Neuronal stem cell (in vitro differentiated cells): ENCODE data around the gene FRMD5.

Experiments used
- DNase-seq: peaks from one replicate; pipeline ENCODE4 v3.0.0-alpha.2; 2013; ENCODE audit warnings: low spot score
- H2AFZ ChIP-seq: one replicate; pipeline ENCODE4 v1.6.1; 2013; ENCODE audit warnings: mild to moderate bottlenecking, low read length, inconsistent platforms
- H2AK5ac ChIP-seq: 2 replicates; pipeline ENCODE4 v1.6.1; 2013; ENCODE audit warnings: low read depth, mild to moderate bottlenecking, inconsistent platforms, low read length, moderate library complexity, mixed read lengths
- H2BK120ac ChIP-seq: 2 replicates; pipeline ENCODE4 v1.6.1; 2013; ENCODE audit warnings: low read depth, mild to moderate bottlenecking, inconsistent platforms, low read length, moderate library complexity, mixed read lengths
- H2BK12ac ChIP-seq: one replicate; pipeline ENCODE4 v1.6.1; 2013; ENCODE audit warnings: low read length, inconsistent platforms
- H2BK15ac ChIP-seq: 2 replicates; pipeline ENCODE4 v1.6.1; 2013; ENCODE audit warnings: mild to moderate bottlenecking, low read length, inconsistent platforms, mixed read lengths
- H2BK5ac ChIP-seq: one replicate; pipeline ENCODE4 v1.6.1; 2013; ENCODE audit warnings: inconsistent platforms, mild to moderate bottlenecking, low read length, moderate library complexity
- H3K14ac ChIP-seq: one replicate; pipeline ENCODE4 v1.6.1; 2013; ENCODE audit warnings: low read length, inconsistent platforms
- H3K18ac ChIP-seq: 2 replicates; pipeline ENCODE4 v1.6.1; 2013; ENCODE audit warnings: low read length, inconsistent platforms
- H3K23ac ChIP-seq: 2 replicates; pipeline ENCODE4 v1.6.1; 2013; ENCODE audit warnings: low read depth, mild to moderate bottlenecking, mixed read lengths, low read length, inconsistent platforms; ENCODE audit not compliant: poor library complexity
- H3K27ac ChIP-seq: replicated peaks from 3 replicates; pipeline ENCODE4 v1.5.1; 2013; ENCODE audit warnings: low read length, inconsistent platforms
- H3K27me3 ChIP-seq, 3 experiments: 2 replicates each; pipeline ENCODE4 v1.6.1; 2013; ENCODE audit warnings: low read length in 3 of 3, mild to moderate bottlenecking in 2 of 3, inconsistent platforms in 1 of 3, low read depth in 1 of 3, mixed read lengths in 1 of 3, moderate library complexity in 1 of 3; ENCODE audit not compliant: control insufficient read depth in 3 of 3, insufficient read depth in 3 of 3
- H3K36me3 ChIP-seq, 2 donors: replicated peaks in 1 of 2; 2 replicates each; pipeline ENCODE4 v1.6.1; 2013; ENCODE audit warnings: low read length in 2 of 2; ENCODE audit not compliant: control insufficient read depth in 2 of 2, insufficient read depth in 2 of 2
- H3K4ac ChIP-seq: 2 replicates; pipeline ENCODE4 v1.6.1; 2013; ENCODE audit warnings: inconsistent platforms, mild to moderate bottlenecking, low read length, moderate library complexity
- H3K4me1 ChIP-seq, 2 donors: 1 replicate in 1 of 2; 2 replicates in 1 of 2; pipeline ENCODE4 v1.6.1; 2013; ENCODE audit warnings: low read length in 2 of 2, low read depth in 1 of 2; ENCODE audit not compliant: control insufficient read depth in 2 of 2, insufficient read depth in 1 of 2
- H3K4me2 ChIP-seq: one replicate; pipeline ENCODE4 v1.6.1; 2013; ENCODE audit warnings: mild to moderate bottlenecking, low read length, inconsistent platforms; ENCODE audit not compliant: insufficient read depth, poor library complexity, severe bottlenecking
- H3K4me3 ChIP-seq, 2 donors: 2 replicates each; pipeline ENCODE4 v1.5.1; 2013; ENCODE audit warnings: low read length in 2 of 2, mild to moderate bottlenecking in 2 of 2, inconsistent platforms in 1 of 2, moderate library complexity in 1 of 2
- H3K79me1 ChIP-seq: one replicate; pipeline ENCODE4 v1.6.1; 2013; ENCODE audit warnings: low read depth, mild to moderate bottlenecking, inconsistent platforms, low read length, moderate library complexity
- H3K9ac ChIP-seq: one replicate; pipeline ENCODE4 v1.6.1; 2013; ENCODE audit warnings: mild to moderate bottlenecking, low read depth, low read length, inconsistent platforms; ENCODE audit not compliant: poor library complexity
- H3K9me3 ChIP-seq, 2 donors: replicated peaks in 1 of 2; 2 replicates each; pipeline versions ENCODE3 to v1.6.1; 2013; ENCODE audit warnings: low read length in 2 of 2, mild to moderate bottlenecking in 2 of 2, inconsistent platforms in 1 of 2, low read depth in 1 of 2, mixed read lengths in 1 of 2, moderate library complexity in 1 of 2; ENCODE audit not compliant: control insufficient read depth in 2 of 2, insufficient read depth in 1 of 2
- H4K8ac ChIP-seq: one replicate; pipeline ENCODE4 v1.6.1; 2013; ENCODE audit warnings: low read depth, mild to moderate bottlenecking, inconsistent platforms, low read length, moderate library complexity
- H4K91ac ChIP-seq: one replicate; pipeline ENCODE4 v1.6.1; 2013; ENCODE audit warnings: low read length, low read depth, mild to moderate bottlenecking, inconsistent platforms; ENCODE audit not compliant: poor library complexity
- WGBS, 2 donors: extraction: QIAGEN DNeasy Blood & Tissue Kit; methylation state at CpG; one replicate each; pipeline ENCODE4 v1.1.7; 2013; ENCODE audit warnings: missing lambda C conversion rate in 2 of 2, mixed read lengths in 1 of 2; ENCODE audit not compliant: insufficient read length in 2 of 2, insufficient replicate concordance in 1 of 2; ENCODE audit errors: extremely low coverage in 2 of 2; 5-methylcytosine and 5-hydroxymethylcytosine counted together

Gene FRMD5

DNA sequence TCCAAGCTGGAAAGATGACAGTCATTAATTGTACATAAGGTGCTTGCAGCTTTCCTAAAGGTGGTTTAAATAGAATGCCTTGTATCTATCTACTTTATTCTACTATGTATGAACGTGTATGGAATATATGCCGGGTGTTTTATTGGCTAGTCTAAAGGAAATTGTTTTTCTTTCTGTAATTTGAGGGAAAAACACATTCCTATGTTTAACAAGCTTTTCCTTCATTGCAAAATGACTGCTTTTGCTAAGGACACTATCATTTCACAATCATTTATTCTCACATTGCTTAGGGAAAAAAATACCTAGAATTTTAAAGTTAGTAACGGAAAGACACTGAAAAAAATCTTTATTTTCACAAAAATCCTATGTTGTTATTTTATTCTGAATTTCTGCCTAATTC, 226.5 kb downstream of the FRMD5 start:
- H2AFZ ChIP-seq: no peak overlapping the region
- WGBS, 2 donors: no CpG with 5 or more reads among the region's 3 CpGs
- no peak overlapping the region for H2AK5ac ChIP-seq
- H3K4me1 ChIP-seq: peaks cover 0 to 1% of the 10 kb centered on the region in 2 donors
- no peak overlapping the region for H2BK12ac ChIP-seq
- no peak overlapping the region for H2BK120ac ChIP-seq
- no peak overlapping the region for H2BK5ac ChIP-seq
- H3K27ac ChIP-seq: no peak overlapping the region
- H3K9me3 ChIP-seq: no peaks in the 10 kb centered on the region
- H3K36me3 ChIP-seq: no peaks in the 10 kb centered on the region
- no peak for DNase-seq
- no peak overlapping the region for H2BK15ac ChIP-seq
- no peak overlapping the region for H3K4ac ChIP-seq
- H3K23ac ChIP-seq: no peak overlapping the region
- no peak overlapping the region for H3K4me3 ChIP-seq
- no peaks in the 10 kb centered on the region for H3K27me3 ChIP-seq
- H3K14ac ChIP-seq: no peak overlapping the region
- H3K79me1 ChIP-seq: no peaks in the 10 kb centered on the region
- H3K18ac ChIP-seq: no peak overlapping the region
- no peak overlapping the region for H3K4me2 ChIP-seq
- H4K91ac ChIP-seq: no peak overlapping the region
- H4K8ac ChIP-seq: no peak overlapping the region
- no peak overlapping the region for H3K9ac ChIP-seq

- H3K18ac ChIP-seq: no peak overlapping the region
- H3K9me3 ChIP-seq: no peaks in the 10 kb centered on the region
Measured at GRCh38 chr15:43966646-43967045, 228.4 kb downstream of the FRMD5 start.

DNA sequence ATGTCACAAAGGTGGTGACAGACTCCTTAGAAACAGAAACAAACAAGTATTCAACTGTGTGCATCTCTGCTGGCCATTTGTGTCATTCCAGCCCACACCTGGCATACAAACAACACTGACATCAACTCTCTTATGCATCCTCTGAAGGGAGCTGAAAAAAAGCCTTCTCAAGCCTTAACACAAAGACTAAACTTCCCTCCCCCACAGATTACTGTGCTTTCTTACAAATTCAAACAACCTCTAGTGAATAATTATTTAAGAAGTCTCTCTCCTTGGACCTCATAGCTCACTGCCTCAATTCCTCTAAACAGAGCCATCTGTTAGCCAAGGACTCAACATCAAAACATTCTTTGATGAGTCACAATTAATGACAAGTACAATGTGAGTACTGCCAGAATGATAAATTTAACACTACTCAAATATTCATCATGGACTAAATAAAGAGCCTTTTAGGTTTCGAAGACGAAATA, 236.2 kb downstream of the FRMD5 start:
- no peaks in the 10 kb centered on the region for H3K79me1 ChIP-seq
- H3K4ac ChIP-seq: no peak overlapping the region
- H2AK5ac ChIP-seq: no peak overlapping the region
- no peak overlapping the region for H3K23ac ChIP-seq
- no peak overlapping the region for H2AFZ ChIP-seq
- no peak for DNase-seq
- no peak overlapping the region for H3K4me3 ChIP-seq
- H3K14ac ChIP-seq: no peak overlapping the region
- no peaks in the 10 kb centered on the region for H3K36me3 ChIP-seq
- no peak overlapping the region for H3K9ac ChIP-seq
- H4K8ac ChIP-seq: no peak overlapping the region
- no peak overlapping the region for H2BK15ac ChIP-seq
- WGBS, 2 donors: no CpG with 5 or more reads among the region's 2 CpGs
- no peaks in the 10 kb centered on the region for H3K9me3 ChIP-seq
- no peak overlapping the region for H2BK12ac ChIP-seq
- H3K27me3 ChIP-seq: no peaks in the 10 kb centered on the region
- H3K4me1 ChIP-seq: peaks cover 2 to 7% of the 10 kb centered on the region in 2 donors
- no peak overlapping the region for H3K18ac ChIP-seq
- H3K27ac ChIP-seq: no peak overlapping the region
- H3K4me2 ChIP-seq: no peak overlapping the region
- no peak overlapping the region for H2BK120ac ChIP-seq
- H4K91ac ChIP-seq: no peak overlapping the region
- H2BK5ac ChIP-seq: no peak overlapping the region

More at GRCh38 chr15:43966646-43967045, 228.4 kb downstream of the FRMD5 start:
- Histone ChIP-seq H3K36me3 (no peaks in the 10 kb centered on the region), H3K27ac (no peak overlapping the region), H2AK5ac (no peak overlapping the region), H3K79me1 (no peaks in the 10 kb centered on the region), H4K8ac (no peak overlapping the region), H2AFZ (no peak overlapping the region), H3K27me3 (no peaks in the 10 kb centered on the region), H3K4ac (no peak overlapping the region), H2BK5ac (no peak overlapping the region), H3K14ac (no peak overlapping the region), H3K4me2 (no peak overlapping the region), H2BK120ac (no peak overlapping the region), H3K4me1 (peaks cover 0 to 1% of the 10 kb centered on the region in 2 donors), H2BK12ac (no peak overlapping the region), H2BK15ac (no peak overlapping the region), H3K9ac (no peak overlapping the region), H3K23ac (no peak overlapping the region), H4K91ac (no peak overlapping the region), H3K4me3 (no peak overlapping the region)
- no peak for DNase-seq

GRCh38 chr15:43957724-43958123, 237.3 kb downstream of the FRMD5 start:
- H2BK5ac ChIP-seq: no peak overlapping the region
- no CpG with 5 or more reads among the region's 1 CpG for WGBS, 2 donors

More at GRCh38 chr15:43957724-43958123, 237.3 kb downstream of the FRMD5 start:
- no peak overlapping the region for H2AFZ ChIP-seq
- no peak overlapping the region for H2AK5ac ChIP-seq
- H3K14ac ChIP-seq: no peak overlapping the region
- H2BK15ac ChIP-seq: no peak overlapping the region
- no peak for DNase-seq
- no peak overlapping the region for H2BK120ac ChIP-seq
- no peak overlapping the region for H3K27ac ChIP-seq
- no peak overlapping the region for H3K4me2 ChIP-seq
- H3K79me1 ChIP-seq: no peaks in the 10 kb centered on the region
- peaks cover 2 to 7% of the 10 kb centered on the region in 2 donors for H3K4me1 ChIP-seq
- H4K8ac ChIP-seq: no peak overlapping the region
- H3K9ac ChIP-seq: no peak overlapping the region
- H2BK12ac ChIP-seq: no peak overlapping the region
- H3K27me3 ChIP-seq: no peaks in the 10 kb centered on the region
- H3K18ac ChIP-seq: no peak overlapping the region
- H3K36me3 ChIP-seq: no peaks in the 10 kb centered on the region
- no peak overlapping the region for H3K23ac ChIP-seq
- H3K9me3 ChIP-seq: no peaks in the 10 kb centered on the region
- H4K91ac ChIP-seq: no peak overlapping the region
- H3K4me3 ChIP-seq: no peak overlapping the region
- no peak overlapping the region for H3K4ac ChIP-seq
